GM18526 (cell line): ENCODE results near the gene PTPN3.

Source experiments
- POLR2A ChIP-seq: IDR thresholded peaks from 3 replicates; pipeline ENCODE4 v1.6.1; 2011; ENCODE audit not compliant: insufficient read length; ENCODE audit errors: extremely low read depth

The PTPN3 gene

DNA sequence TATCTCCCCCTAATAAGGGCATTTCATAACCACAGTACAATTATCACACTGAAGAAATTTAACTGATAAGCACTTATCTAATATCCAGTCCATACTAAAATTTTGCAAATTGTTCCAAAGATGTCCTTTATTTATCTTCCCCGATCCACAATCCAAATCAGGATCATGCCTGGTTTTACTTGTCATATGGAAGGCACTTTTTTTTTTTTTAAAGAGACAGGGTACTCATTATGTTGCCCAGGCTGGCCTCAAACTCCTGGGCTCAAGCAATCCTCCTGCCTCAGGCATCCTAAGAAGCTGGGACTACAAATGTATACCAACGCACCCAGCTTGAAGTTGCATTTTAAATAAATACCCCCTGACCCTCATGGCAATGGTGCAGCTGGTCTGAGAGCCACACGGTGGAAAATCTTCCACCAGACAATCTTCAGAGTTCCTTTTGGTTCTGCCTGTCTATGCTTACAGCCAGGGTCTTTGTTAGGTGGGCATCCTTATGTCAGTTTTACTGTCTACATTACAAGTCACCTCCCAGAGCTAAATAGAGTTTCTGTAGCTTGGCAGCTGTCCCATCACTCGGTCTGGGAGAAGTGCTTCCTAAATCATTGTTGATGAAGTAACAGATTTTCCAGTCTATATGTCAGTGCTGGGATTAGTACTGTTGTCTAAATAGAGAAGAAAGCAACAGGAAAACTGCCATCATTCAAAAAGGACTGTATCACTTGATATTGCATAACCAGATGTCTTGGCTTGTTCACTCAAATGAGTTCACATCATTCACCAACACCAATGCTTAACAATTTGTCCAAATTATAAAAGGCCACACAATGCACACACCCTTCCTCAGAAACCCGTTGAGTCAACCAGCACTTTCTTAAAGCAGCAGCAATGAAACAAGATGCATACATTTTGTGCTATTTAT lies 26.4 kb downstream of the PTPN3 start:
- TF ChIP-seq POLR2A: no peak

DNA sequence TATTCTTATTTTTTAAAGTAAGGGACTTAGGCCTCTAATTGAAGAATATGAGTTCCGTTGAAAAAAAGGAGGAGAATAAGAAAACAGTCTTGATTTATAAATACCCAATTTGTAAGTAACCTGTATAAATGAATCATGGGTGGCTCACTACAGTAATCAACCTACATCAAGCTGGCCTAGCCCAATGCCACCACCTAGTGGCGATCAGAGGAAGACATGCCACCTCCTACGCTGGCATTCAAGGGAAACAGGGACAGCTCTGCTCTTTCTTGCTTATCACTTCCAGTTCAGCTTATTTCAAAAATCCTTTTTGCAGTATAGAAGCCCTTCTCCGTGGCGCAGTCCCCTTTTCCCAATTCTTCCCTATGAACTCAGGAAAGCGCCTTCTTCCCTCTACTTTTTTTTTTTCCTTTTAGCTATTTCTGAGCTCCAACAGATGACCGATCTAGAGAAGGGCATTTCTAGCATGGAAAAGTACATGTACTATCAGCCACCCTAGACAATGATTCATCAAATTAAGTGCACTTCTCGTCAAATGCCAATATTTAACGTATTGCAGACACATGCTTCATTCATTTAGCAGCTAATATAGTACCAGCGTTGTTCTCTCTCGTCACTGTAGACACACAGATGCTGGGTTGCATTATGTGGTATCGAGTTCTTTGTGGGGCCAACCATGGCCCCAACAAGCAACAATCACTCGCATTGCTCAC lies 28.3 kb downstream of the PTPN3 start:
- TF ChIP-seq POLR2A: no peak

DNA sequence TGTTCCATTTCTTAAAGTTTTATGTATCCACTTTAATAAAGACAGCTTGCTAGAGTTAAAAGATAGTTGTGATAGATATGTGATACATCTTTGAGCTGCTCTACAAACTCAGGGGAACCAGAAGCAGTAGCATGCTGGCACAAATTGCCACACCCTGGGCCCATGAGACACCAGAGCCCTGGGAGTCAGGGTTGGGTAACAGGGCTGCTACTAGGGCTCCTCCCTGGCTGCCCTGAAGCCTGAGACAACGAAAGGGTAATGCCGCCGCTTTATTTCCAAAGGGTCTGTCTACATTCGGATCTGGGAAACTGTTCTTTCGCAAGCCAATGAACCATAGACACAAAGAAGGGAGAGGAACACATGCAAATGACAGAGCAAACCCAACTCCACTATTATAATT lies 29.2 kb downstream of the PTPN3 start:
- no peak for TF ChIP-seq POLR2A

DNA sequence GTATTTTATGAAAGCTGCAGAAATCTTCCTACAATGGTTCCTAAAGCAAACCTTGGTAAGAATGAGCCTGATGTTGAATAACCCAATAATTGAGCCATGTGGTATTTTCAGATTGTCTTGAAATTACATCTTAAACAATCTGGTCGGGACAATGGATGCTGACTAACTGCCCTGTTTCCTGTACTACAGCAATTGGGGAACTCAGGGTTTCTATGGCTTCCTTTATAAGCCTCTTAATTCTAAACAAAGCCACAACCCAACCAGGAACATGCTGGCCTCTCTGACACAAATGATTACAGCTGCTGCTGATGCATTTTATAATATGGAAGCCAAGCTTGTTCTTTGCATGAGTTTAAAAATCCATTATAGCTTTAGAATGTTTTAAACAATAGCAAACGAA lies 30.2 kb downstream of the PTPN3 start:
- no peak for TF ChIP-seq POLR2A

DNA sequence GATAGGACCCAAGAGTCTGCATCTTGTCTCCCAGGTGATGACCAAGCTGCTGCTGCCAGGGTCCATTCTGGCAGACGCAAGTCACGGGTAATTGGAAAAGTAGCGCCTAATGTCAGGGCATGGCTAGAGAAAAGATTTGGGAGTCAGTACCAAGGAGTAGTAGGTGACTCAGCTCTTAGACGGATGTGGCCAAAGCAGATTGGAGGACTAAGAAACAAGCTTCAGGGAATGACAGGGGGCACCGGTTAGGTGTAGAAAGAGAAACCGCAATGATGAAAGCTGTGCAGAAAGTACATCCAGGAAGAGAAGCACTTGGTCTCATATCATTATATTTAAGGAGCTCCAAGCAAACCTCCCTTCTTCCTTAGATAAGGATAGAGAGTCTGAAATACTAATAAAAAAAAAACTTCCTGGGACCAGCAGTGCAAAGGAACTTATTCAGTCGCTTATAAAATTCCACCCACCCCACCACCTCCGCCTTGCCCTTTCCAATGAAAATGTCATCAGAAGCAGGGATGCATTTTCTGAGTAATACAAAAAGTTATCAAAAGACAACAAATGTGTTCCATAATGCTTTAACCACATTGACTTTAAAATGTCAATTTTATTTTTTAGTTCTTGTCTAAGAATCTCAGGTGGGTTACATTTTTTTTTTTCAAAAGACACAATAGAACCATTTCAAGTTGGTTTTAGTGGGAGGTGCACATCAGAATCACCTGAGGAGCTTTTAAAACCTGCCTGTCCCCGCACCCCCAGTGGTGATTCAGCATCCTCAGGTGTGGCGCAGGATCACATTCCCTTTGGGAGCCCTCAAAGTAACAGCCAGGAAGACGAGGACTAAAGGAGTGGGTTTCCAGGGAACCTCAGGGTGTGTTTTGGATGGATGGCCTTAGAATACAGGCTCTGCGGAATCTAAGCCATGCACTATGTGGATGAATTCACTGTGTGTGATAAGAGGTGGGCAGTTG lies 31.2 kb downstream of the PTPN3 start:
- no peak for TF ChIP-seq POLR2A

DNA sequence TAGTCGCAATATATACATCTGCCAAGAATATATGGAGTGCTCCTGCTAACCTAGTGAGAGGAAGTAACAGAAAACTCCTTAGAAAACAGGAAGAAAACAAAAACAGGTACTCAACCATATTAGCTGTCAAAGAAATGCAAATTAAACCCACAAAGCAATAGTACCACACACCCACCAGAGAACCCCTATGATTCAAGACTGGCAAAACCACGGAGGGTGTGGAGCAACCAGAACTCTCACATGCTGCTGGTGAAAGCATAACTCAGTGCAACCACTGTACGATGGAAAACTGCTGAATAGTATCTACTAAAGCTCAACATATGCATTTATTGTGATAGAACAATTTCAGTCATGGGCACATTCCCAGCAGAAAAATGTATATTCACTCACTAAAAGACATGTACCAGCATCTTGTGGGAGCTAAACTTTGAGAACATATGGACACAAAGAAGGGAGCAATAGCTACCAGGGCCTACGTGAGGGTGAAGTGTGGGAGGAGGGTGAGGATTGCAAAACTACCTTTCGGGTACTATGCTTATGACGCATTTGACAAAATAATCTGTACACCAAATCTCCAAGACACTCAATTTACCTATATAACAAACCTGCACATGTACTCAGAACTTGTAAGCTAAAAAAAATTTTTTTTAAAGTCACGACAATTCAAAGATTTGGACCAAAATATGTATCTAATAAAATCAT lies 34.0 kb downstream of the PTPN3 start:
- TF ChIP-seq POLR2A: no peak

DNA sequence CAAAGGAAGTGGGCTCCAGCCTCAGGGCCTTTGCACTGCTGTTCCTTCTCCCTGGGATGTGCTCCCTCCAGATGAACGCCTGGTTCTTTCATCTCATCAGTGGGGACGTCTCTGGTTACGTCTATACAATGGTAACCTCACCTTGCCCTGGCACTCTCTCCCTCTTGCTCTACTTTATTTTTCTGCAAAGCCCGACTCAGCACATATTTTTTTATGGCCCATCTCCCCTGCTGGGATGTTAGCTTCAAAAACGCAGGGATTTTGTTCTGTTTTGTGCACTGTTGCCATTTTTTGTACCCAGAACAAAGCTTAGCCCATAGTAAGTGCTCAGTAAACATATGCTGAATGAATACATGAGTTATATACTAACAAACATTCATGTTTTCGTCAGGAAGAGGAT lies 37.5 kb downstream of the PTPN3 start:
- TF ChIP-seq POLR2A: no peak

DNA sequence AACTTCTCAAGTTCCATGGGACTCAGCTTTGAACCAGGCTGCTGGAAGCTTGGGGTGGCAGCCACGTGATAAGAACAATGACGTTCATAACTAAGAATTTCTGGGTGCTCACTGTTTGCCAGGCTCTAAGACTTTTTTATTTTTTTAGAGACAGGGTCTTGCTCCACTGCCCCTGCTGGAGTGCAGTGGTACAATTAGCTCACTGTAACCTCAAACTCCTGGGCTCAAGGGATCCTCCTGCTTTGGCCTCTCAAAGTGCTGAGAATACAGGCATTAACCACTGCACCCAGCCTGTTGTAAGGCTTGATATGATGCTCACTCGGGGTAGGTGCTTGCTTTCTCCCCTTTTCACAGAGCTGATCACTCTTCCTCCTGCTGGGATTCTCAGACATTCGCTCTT lies 38.7 kb downstream of the PTPN3 start:
- TF ChIP-seq POLR2A: no peak

DNA sequence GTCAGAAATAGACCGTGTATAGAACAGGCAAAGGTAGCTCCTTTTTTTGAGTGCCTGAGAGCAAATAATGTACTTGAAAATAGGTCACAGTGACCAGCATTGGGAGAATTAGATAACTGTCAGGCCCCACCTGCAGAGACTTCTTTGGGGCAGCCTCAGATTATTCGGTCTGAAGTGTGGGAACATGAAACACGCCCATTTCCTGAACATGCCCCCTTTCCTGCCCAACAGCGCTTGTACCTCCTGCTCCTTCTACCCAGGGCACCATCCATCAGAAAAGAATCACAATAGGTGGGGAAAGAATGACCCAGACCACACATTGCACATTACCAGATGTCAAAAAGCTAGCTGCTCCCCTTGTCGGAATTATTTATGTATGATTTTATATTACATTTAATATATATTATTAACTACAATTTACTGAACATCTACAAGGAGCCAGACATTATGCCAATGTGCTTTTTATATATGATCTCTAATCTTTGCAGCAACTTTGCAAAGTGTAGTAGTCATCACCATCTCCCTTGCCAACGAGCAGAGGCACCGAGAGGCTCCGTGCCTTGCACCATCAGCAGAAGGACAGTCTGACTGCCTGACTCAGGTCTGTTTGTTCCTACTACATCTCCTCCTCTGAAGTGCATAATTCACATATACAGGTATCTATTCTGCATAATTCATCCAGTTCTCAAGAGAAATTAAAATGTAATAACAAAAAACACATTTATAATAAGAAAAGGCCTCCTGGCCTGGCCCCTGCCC lies 39.5 kb downstream of the PTPN3 start:
- TF ChIP-seq POLR2A: no peak

DNA sequence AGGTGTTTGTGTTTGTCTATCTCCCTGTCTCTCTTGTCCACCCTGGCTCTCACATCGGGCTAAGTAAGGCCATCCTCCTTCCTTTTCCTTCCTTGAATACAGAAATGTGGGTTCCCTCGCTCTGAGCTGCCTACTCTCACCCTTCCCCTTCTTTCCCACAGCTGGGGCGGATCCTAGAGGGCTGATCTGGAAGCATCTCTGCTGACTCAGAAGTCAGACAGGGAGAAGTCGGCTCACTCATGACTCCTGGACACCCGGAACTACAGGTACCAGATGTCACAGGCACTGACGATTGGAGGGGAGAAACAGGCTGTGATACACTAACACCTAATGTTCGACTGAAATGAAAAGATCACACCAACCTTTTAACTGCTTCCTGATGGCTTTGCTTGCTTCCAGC lies 41.3 kb downstream of the PTPN3 start:
- TF ChIP-seq POLR2A: no peak

DNA sequence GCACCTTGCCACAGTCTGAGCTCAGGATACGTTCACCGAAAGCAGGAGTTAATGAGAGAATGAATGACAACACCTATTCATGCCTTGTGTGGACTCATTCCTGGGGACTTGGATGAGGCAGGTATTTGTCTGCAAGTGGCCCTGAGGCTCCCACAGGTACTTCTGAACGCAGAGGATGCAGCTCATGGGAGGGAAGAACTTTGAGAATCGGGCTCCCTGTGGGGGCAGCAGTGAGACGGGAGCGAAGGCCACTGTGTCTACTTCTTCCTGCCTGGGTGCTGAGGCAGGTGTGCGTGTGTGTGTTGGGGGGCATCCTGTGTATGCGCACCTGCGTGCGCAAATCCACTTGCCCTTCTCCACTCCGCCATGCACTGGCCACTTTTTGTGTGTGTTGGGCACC lies 42.2 kb downstream of the PTPN3 start:
- TF ChIP-seq POLR2A: no peak

DNA sequence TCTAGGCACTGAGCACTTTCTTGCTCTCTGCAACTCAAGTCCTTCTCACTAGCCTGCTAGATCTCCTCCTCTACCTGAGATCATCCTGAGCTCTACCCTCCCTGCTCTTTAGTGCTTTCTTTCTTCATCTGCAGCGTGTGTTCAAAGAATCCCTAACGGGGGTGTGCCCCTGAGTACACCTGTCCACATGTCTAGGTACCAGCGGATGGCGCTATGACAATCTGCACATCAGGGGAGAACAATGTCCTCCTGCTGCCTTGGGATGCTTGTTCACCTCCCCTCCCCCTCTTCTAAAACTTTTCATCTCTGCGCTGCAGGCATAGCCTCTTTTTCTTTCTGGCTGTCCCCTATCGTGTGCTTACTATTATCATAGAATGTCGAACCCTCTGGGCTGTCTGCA lies 42.7 kb downstream of the PTPN3 start:
- no peak for TF ChIP-seq POLR2A

DNA sequence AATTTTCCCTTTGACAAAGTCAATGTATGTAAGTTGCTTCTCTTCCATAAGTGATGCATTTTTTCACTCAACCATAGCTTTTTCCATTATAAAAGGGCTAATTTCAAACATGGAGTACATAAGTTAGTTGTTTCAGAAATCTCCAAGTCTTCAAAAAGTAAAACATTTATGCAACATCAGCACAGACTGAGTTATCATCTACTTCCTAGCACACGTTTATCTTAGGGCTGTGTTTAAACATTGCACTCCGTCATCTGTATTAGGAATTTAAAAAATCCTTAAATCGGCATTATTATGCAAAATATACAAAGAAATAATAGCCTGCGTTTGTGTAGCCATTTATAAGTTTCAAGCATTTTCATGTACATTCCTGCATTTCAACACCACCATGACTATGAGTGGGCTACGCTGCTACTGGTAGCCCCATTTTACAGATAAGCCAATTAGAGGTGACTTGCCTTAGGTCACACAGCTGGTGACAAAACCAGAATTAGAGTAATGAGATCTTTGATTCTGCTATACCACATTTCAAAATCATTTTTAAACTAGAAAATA lies 43.4 kb downstream of the PTPN3 start:
- no peak for TF ChIP-seq POLR2A

DNA sequence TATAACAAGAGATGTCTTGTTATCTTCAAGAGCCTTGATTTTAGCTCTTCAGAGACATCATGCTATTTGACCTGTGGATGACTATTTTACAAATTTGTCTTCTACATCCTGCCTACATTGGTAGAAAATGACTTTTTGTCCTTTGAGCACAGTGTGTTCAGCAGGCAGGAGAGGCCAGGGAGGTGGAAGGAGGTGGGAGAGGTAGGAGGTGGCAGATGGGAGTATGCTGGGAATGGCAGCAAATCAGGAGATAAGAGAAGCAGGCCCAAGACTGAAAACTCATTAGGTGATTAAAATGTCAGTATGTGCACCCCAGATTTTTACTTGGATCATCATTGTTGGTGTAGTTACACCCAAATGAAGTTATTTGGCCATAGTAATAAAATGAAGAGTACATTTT lies 44.1 kb downstream of the PTPN3 start:
- no peak for TF ChIP-seq POLR2A
